Activated CD8-positive, alpha-beta T cell treated with anti-CD3 and anti-CD28 coated beads for 36 hours (primary cell): Measurements from ENCODE around the gene FURIN. TPM values are rescaled to one million over a fixed set of nuclear protein-coding genes. Genes with fewer than 3 reads are reported as not detected.

Experiments used
- ATAC-seq: fragments of 200-7000 bp; cut with Tn5 transposase; one replicate; pipeline ENCODE4 v1.10.0; 2021; ENCODE audit warnings: mild to moderate bottlenecking, moderate library complexity
- CTCF ChIA-PET: fragments of 350-600 bp; sonication (Branson Sonifier 250); formaldehyde crosslinking; loops from one replicate; lab custom pipeline; 2021; ENCODE audit warnings: antibody characterized with exemption; lab: Charles Lee
- POLR2A ChIA-PET: fragments of 350-600 bp; sonication (Branson Sonifier 250); formaldehyde crosslinking; loops from one replicate; lab custom pipeline; 2021; ENCODE audit warnings: antibody characterized with exemption; lab: Charles Lee
- DNase-seq: peaks from one replicate; pipeline ENCODE4 v3.0.0-alpha.2; 2020
- H3K27ac Mint-ChIP-seq: one replicate; pipeline ENCODE4 v1.8.0; 2021; ENCODE audit warnings: mild to moderate bottlenecking, mixed read lengths
- H3K27me3 Mint-ChIP-seq: one replicate; pipeline ENCODE4 v1.8.0; 2021; ENCODE audit warnings: mixed read lengths
- H3K36me3 Mint-ChIP-seq: one replicate; pipeline ENCODE4 v1.8.0; 2021; ENCODE audit warnings: low read depth, mixed read lengths
- H3K4me1 Mint-ChIP-seq: one replicate; pipeline ENCODE4 v1.8.0; 2021; ENCODE audit warnings: low read depth, mixed read lengths
- H3K4me3 Mint-ChIP-seq: one replicate; pipeline ENCODE4 v1.8.0; 2021; ENCODE audit warnings: mild to moderate bottlenecking, moderate library complexity, mixed read lengths
- H3K9me3 Mint-ChIP-seq: one replicate; pipeline ENCODE4 v1.8.0; 2021; ENCODE audit warnings: mixed read lengths
- intact Hi-C: fragments of 100-400 bp; cut with micrococcal nuclease; formaldehyde crosslinking; loops from one replicate; pipeline ENCODE4 v1.10.0; 2022
- total RNA-seq, 2 experiments: library from RNA; stranded (reverse); gene quantifications; one replicate each; pipeline ENCODE4 v1.2.3, GENCODE V29; 2021
- TF ChIP-seq, protein P1 (sequence below): fragments of 200-600 bp; IDR thresholded peaks from one replicate; pipeline ENCODE4 v1.8.0; 2022; ENCODE audit warnings: antibody characterized with exemption, mild to moderate bottlenecking

FURIN gene
- total RNA-seq, 2 experiments from 2014 or later: 111 to 117 TPM

DNA sequence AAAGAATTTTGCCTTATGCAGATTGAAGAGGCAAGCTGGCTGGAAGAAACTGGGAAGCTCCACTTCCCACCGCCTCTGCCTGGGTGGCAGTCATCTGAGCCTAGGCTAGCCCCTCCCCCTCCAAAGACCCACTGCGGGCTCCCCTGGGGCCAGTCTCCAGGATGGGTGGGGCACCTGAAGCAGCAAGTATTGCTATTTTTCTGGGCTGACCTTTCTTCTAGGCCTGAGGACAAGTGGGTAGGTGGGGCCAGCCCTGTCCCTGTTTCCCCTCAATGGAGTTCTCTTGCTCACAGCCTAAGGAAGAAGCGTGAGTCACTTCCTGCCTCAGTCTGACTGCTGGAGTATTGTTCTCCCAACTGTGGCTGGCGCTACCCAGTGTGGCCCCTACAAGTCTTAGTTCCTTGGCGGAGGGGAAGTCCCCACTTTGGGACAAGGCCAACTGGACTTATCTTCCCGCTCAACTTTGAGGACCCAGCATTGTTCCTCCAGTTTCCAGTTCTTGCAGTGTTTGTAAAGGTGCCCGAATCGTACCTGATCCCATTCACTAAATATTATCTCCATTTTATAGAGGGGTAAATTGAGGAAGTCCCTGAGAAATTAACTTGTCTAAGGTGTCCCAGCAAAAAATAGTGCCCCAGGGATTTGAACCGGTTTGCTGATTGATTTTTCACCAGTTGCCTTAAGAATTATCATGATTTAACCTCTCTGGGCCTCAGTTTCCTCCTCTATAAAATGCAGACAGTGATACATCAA lies 1.4 kb downstream of the FURIN start:
- TF ChIP-seq, protein P1, sequence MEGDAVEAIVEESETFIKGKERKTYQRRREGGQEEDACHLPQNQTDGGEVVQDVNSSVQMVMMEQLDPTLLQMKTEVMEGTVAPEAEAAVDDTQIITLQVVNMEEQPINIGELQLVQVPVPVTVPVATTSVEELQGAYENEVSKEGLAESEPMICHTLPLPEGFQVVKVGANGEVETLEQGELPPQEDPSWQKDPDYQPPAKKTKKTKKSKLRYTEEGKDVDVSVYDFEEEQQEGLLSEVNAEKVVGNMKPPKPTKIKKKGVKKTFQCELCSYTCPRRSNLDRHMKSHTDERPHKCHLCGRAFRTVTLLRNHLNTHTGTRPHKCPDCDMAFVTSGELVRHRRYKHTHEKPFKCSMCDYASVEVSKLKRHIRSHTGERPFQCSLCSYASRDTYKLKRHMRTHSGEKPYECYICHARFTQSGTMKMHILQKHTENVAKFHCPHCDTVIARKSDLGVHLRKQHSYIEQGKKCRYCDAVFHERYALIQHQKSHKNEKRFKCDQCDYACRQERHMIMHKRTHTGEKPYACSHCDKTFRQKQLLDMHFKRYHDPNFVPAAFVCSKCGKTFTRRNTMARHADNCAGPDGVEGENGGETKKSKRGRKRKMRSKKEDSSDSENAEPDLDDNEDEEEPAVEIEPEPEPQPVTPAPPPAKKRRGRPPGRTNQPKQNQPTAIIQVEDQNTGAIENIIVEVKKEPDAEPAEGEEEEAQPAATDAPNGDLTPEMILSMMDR: no peak
- ChIA-PET CTCF (interaction anchor here (1.1 to 2.4 kb wide), 2 partner anchors 16 to 63 kb away, joined by 7 to 19 read pairs; partner anchors contain the start of genes FES and HDDC3), POLR2A (interaction anchor here (0.6 to 2.6 kb wide), 7 partner anchors 11 to 149 kb away, joined by 3 to 14 read pairs (median 7); no protein-coding TSS in a partner anchor)
- Mint-ChIP-seq H3K36me3 (peaks cover 18% of the 10 kb centered on the region), H3K4me1 (peaks cover 51% of the 10 kb centered on the region), H3K27ac (peak overlapping the region; percentile 94), H3K27me3 (peaks cover 1% of the 10 kb centered on the region), H3K9me3 (no peaks in the 10 kb centered on the region), H3K4me3 (peak overlapping the region; percentile 90)
- peak; percentile 61 for ATAC-seq
- peak; percentile 71 for DNase-seq
- intact Hi-C loops: loop anchor here (2.0 to 5.0 kb wide), 3 partner anchors 17 to 52 kb away; no protein-coding TSS in a partner anchor

DNA sequence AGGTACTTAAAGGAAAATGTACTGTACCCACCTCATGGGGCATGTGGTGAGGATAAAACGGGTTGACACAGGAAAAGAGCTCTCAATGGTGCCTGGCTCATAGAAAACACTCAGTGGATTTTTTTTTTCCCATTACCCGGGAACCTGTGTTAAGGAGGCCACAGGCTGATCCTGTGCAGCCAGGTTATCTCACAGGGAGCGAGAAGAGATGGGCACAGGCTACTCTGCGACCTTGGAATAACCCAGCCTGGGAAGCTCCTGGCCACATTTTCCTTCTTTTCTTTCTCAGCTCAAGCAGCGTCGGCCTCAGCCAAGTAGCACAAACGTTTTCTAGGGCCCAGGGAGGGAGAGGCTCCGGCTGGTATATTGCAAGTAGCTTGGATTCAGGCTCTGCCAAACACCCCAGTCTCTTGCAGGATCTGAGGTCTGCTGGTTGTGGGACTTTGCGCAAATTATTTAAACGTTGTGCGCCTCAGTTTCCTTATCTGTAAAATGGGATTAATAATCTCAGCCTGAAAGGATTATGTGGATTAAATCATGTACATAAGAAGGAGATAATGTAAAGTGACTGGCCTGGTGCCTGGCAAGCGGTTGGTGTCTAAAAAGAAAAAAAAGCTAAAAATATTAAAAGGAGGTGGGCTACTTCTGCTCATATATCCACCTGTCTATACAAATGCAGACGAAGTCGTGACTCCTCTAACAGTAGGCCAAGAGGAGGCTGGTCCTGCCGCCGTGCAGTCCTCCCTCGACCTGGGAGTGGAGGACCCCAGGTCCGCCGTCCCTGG lies 2.2 kb downstream of the FURIN start:
- peak; percentile 18 for ATAC-seq
- TF ChIP-seq, protein P1: no peak
- Mint-ChIP-seq H3K4me1 (peaks cover 52% of the 10 kb centered on the region), H3K27ac (peak overlapping the region; percentile 94), H3K27me3 (peaks cover 1% of the 10 kb centered on the region), H3K36me3 (peaks cover 19% of the 10 kb centered on the region), H3K4me3 (peak overlapping the region; percentile 90), H3K9me3 (no peaks in the 10 kb centered on the region)
- CTCF ChIA-PET: interaction anchor here (0.9 to 2.4 kb wide), 3 partner anchors 15 to 63 kb away, joined by 3 to 19 read pairs (median 7); partner anchors contain the start of genes FES and HDDC3
- POLR2A ChIA-PET: interaction anchor here (0.8 to 2.6 kb wide), 11 partner anchors 11 to 340 kb away, joined by 3 to 14 read pairs (median 5); partner anchors contain the start of gene BLM
- intact Hi-C loops: loop anchor here (2.0 to 5.0 kb wide), 3 partner anchors 18 to 53 kb away; no protein-coding TSS in a partner anchor
- DNase-seq: no peak

DNA sequence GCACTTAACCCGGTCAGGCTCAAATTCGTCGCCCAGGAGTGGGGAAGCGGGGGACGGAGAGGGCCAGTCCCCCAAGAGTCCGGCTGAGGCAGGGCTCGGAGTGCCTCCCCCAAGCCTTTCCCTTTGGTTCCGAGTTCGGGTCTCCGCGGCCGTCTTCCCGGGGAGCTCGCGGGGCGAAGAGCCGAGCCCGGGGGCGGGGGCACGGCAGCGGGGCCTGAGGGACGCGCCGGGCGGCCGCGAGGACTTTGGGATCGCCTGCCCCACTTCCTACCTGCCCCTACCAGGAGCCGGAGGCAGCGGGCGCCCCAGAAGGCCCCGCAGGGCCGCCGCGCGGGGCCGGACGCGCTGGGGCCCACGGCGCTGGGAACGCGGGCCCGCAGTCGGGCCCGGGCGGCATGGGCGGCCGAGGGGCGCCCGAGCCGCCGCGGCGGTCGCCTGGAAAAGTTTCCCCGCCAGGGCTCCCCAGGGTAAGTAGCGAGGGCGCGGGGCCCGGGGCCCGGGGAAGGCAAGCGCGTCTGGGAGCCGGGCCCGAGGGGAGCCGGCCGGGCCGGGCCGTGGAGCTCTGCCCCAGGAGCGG lies 2.8 kb downstream of the FURIN start:
- Mint-ChIP-seq H3K36me3 (peaks cover 19% of the 10 kb centered on the region), H3K27me3 (peaks cover 1% of the 10 kb centered on the region), H3K4me1 (peaks cover 52% of the 10 kb centered on the region), H3K27ac (peak overlapping the region; percentile 94), H3K9me3 (no peaks in the 10 kb centered on the region), H3K4me3 (peak overlapping the region; percentile 90)
- ChIA-PET POLR2A (interaction anchor here (0.6 to 2.6 kb wide), 11 partner anchors 15 to 341 kb away, joined by 3 to 14 read pairs (median 5); partner anchors contain the start of gene BLM), CTCF (interaction anchor here (0.9 to 2.4 kb wide), 3 partner anchors 14 to 62 kb away, joined by 3 to 19 read pairs (median 7); partner anchors contain the start of genes FES and HDDC3)
- ATAC-seq (peak; percentile 7), DNase-seq (no peak)
- TF ChIP-seq, protein P1: no peak
- intact Hi-C loops: loop anchor here (2.0 to 5.0 kb wide), 3 partner anchors 18 to 54 kb away; no protein-coding TSS in a partner anchor

DNA sequence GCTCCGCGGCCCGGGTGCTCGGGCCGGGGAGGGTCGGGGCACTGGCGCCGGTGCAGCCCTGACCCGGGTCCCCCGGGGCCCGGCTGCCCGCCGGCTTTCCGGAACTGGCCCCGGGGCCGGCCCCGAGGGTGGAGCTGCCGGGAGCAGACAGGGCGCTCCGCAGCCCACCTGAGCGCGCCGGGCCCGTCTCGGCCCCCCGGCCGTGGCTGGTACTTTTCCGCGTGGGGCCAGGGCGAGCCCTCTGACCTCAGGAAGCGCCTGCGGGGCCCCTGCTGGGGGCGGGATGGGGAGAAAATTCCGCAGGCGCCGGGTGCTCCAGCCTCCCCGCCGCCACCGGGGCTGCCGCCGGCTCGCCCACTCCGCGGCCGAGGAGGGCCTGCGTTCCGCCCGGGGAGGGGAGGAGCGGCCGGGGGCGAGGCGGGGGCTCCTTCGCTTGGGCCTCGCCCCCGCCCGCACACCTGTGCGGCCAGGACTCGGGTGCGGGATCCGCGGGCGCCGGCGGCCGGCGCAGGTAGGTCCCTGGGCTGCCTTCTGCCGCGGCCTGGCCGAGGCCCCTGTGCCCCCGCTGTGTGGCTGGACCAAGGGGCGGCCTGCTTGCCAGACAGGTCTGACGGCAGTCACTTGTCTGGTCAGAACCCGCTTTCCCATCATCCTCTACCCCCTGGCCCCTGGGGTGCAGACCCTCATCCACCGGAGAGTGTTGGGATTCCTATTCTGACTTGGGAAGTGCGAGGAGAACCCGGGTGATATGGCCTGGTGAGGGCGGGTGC lies 3.5 kb downstream of the FURIN start:
- CTCF ChIA-PET: interaction anchor here (2.4 kb wide), 1 partner anchor 14 kb away, joined by 19 read pairs; the partner anchor contains the start of gene FES
- TF ChIP-seq, protein P1: no peak
- Mint-ChIP-seq H3K9me3 (no peaks in the 10 kb centered on the region), H3K4me3 (peak overlapping the region; percentile 83), H3K27ac (peak overlapping the region; percentile 89), H3K36me3 (peaks cover 26% of the 10 kb centered on the region), H3K4me1 (peaks cover 55% of the 10 kb centered on the region), H3K27me3 (no peaks in the 10 kb centered on the region)
- POLR2A ChIA-PET: interaction anchor here (0.6 to 2.6 kb wide), 9 partner anchors 14 to 82 kb away, joined by 3 to 14 read pairs (median 5); no protein-coding TSS in a partner anchor
- DNase-seq: no peak
- intact Hi-C loops: loop anchor here (2.0 to 5.0 kb wide), 3 partner anchors 19 to 55 kb away; no protein-coding TSS in a partner anchor
- peak; percentile 15 for ATAC-seq
